Stimulated activated CD4-positive, alpha-beta T cell treated with anti-CD3 and anti-CD28 coated beads, Interleukin-15, amount 100 ng/mL, for 24 hours (primary cell): ENCODE measurements around the gene PEAK1.

ENCODE experiments used
- DNase-seq: peaks from one replicate; pipeline ENCODE4 v3.0.0-alpha.2; 2020

Gene PEAK1

GRCh38 chr15:77402740-77403379 lies 17.0 kb downstream of the PEAK1 start:
- no peak for DNase-seq

GRCh38 chr15:77400258-77400657 lies 19.6 kb downstream of the PEAK1 start:
- no peak for DNase-seq

- no peak for DNase-seq
These were observed 21.0 kb downstream of the PEAK1 start for GRCh38 chr15:77398927-77399326.

- no peak for DNase-seq
These were observed 23.2 kb downstream of the PEAK1 start for GRCh38 chr15:77396692-77397091.

GRCh38 chr15:77395013-77395774 lies 24.7 kb downstream of the PEAK1 start:
- no peak for DNase-seq

- no peak for DNase-seq
These were observed 26.4 kb downstream of the PEAK1 start for GRCh38 chr15:77393471-77393840.

GRCh38 chr15:77392762-77393470 lies 27.0 kb downstream of the PEAK1 start:
- no peak for DNase-seq

- no peak for DNase-seq
These were observed 28.4 kb downstream of the PEAK1 start for GRCh38 chr15:77391372-77391951.

- DNase-seq, result no peak
These were observed 32.4 kb downstream of the PEAK1 start for GRCh38 chr15:77387365-77388105.

GRCh38 chr15:77386626-77387025 lies 33.3 kb downstream of the PEAK1 start:
- DNase-seq, result no peak

GRCh38 chr15:77384589-77385359 lies 35.1 kb downstream of the PEAK1 start:
- DNase-seq, result no peak

GRCh38 chr15:77384086-77384485 lies 35.8 kb downstream of the PEAK1 start:
- DNase-seq, result no peak

- no peak for DNase-seq
These were observed 39.9 kb downstream of the PEAK1 start for GRCh38 chr15:77380033-77380432.

- no peak for DNase-seq
These were observed 43.1 kb downstream of the PEAK1 start for GRCh38 chr15:77376770-77377169.

- DNase-seq, result no peak
These were observed 44.8 kb downstream of the PEAK1 start for GRCh38 chr15:77375133-77375532.

- no peak for DNase-seq
These were observed 46.5 kb downstream of the PEAK1 start for GRCh38 chr15:77373441-77373840.

GRCh38 chr15:77371850-77372563 lies 47.9 kb downstream of the PEAK1 start:
- no peak for DNase-seq

GRCh38 chr15:77370580-77370979 lies 49.3 kb downstream of the PEAK1 start:
- DNase-seq, result no peak

GRCh38 chr15:77369168-77369567 lies 50.7 kb downstream of the PEAK1 start:
- no peak for DNase-seq

GRCh38 chr15:77367631-77368030 lies 52.3 kb downstream of the PEAK1 start:
- no peak for DNase-seq

- no peak for DNase-seq
These were observed 58.4 kb downstream of the PEAK1 start for GRCh38 chr15:77361456-77361855.
